ENCODE measurements around the gene KDM2B. TPM values are rescaled to one million over a fixed set of nuclear protein-coding genes. Genes with fewer than 3 reads are reported as not detected.

The KDM2B gene
- total RNA-seq, 1 experiment from 2014 or later: 45.1 TPM

GRCh38 chr12:121603581-121603980 lies 22.8 kb upstream of the KDM2B start:
- Histone ChIP-seq H3K9me2 (ENCODE audit: insufficient read depth) (no peaks in the 10 kb centered on the region), H2AFZ (no peak overlapping the region), H3K79me2 (ENCODE audit: low read depth) (no peaks in the 10 kb centered on the region), H3K27me3 (ENCODE audit: insufficient read depth, low read depth) (no peaks in the 10 kb centered on the region), H3K9me3 (ENCODE audit: insufficient read depth, low read depth) (no peaks in the 10 kb centered on the region), H3F3A (ENCODE audit: insufficient read depth, low read depth) (peaks cover 13% of the 10 kb centered on the region; the same call in 1 of the 2 replicates), H3K27ac (no peak overlapping the region), H3K4me3 (no peak overlapping the region), H3K4me1 (replicated peaks; ENCODE audit: insufficient read depth) (no peaks in the 10 kb centered on the region), H3K4me2 (no peak overlapping the region), H4K20me1 (ENCODE audit: insufficient read depth) (no peaks in the 10 kb centered on the region), H3K36me3 (ENCODE audit: low read depth) (no peaks in the 10 kb centered on the region)
- DNase-seq: no peak
- no TSS peak for BruUV-seq (replicated peaks)
- POLR2A ChIA-PET (ENCODE audit: unreplicated experiment): no interaction called here
- intact Hi-C loops (cut with micrococcal nuclease; ENCODE audit: unreplicated experiment): no loop called here
- no peak for TF ChIP-seq CTCF (conservative IDR thresholded peaks at IDR 0.05)
- no peak for TF ChIP-seq EZH2 (IDR thresholded peaks at IDR 0.05; ENCODE audit: low read depth)
- CTCF ChIA-PET: no interaction called here

- intact Hi-C loops (cut with micrococcal nuclease; ENCODE audit: unreplicated experiment): no loop called here
- BruUV-seq (replicated peaks): no TSS peak
- H3K4me2 ChIP-seq: no peak overlapping the region
- H4K20me1 ChIP-seq (ENCODE audit: insufficient read depth): no peaks in the 10 kb centered on the region
- no peak overlapping the region for H2AFZ ChIP-seq
- no peak overlapping the region for H3K27ac ChIP-seq
- H3F3A ChIP-seq (ENCODE audit: insufficient read depth, low read depth): peaks cover 15% of the 10 kb centered on the region; the same call in 1 of the 2 replicates
- no peaks in the 10 kb centered on the region for H3K27me3 ChIP-seq (ENCODE audit: insufficient read depth, low read depth)
- no peaks in the 10 kb centered on the region for H3K9me2 ChIP-seq (ENCODE audit: insufficient read depth)
- H3K79me2 ChIP-seq (ENCODE audit: low read depth): no peaks in the 10 kb centered on the region
- H3K36me3 ChIP-seq (ENCODE audit: low read depth): no peaks in the 10 kb centered on the region
- TF ChIP-seq CTCF (conservative IDR thresholded peaks at IDR 0.05) (no peak), EZH2 (IDR thresholded peaks at IDR 0.05; ENCODE audit: low read depth) (no peak)
- no peaks in the 10 kb centered on the region for H3K4me1 ChIP-seq (replicated peaks; ENCODE audit: insufficient read depth)
- POLR2A ChIA-PET (ENCODE audit: unreplicated experiment): no interaction called here
- DNase-seq: no peak
- H3K4me3 ChIP-seq: no peak overlapping the region
- no peaks in the 10 kb centered on the region for H3K9me3 ChIP-seq (ENCODE audit: insufficient read depth, low read depth)
- CTCF ChIA-PET: no interaction called here
Measured at GRCh38 chr12:121602766-121603165, 21.9 kb upstream of the KDM2B start.

GRCh38 chr12:121600702-121601336 lies 20.0 kb upstream of the KDM2B start:
- H3K27ac ChIP-seq: no peak overlapping the region
- no peak for DNase-seq
- H4K20me1 ChIP-seq (ENCODE audit: insufficient read depth): no peaks in the 10 kb centered on the region
- intact Hi-C loops (cut with micrococcal nuclease; ENCODE audit: unreplicated experiment): no loop called here
- no peaks in the 10 kb centered on the region for H3K36me3 ChIP-seq (ENCODE audit: low read depth)
- H3K4me2 ChIP-seq: no peak overlapping the region
- no peaks in the 10 kb centered on the region for H3K9me3 ChIP-seq (ENCODE audit: insufficient read depth, low read depth)
- POLR2A ChIA-PET (ENCODE audit: unreplicated experiment): no interaction called here
- H2AFZ ChIP-seq: no peak overlapping the region
- no TSS peak for BruUV-seq (replicated peaks)
- no peak overlapping the region for H3K4me3 ChIP-seq
- no peaks in the 10 kb centered on the region for H3K4me1 ChIP-seq (replicated peaks; ENCODE audit: insufficient read depth)
- no peaks in the 10 kb centered on the region for H3K9me2 ChIP-seq (ENCODE audit: insufficient read depth)
- CTCF ChIA-PET: no interaction called here
- TF ChIP-seq EZH2 (IDR thresholded peaks at IDR 0.05; ENCODE audit: low read depth): no peak
- TF ChIP-seq CTCF (conservative IDR thresholded peaks at IDR 0.05): no peak
- no peaks in the 10 kb centered on the region for H3K27me3 ChIP-seq (ENCODE audit: insufficient read depth, low read depth)
- no peaks in the 10 kb centered on the region for H3K79me2 ChIP-seq (ENCODE audit: low read depth)
- H3F3A ChIP-seq (ENCODE audit: insufficient read depth, low read depth): peaks cover 15% of the 10 kb centered on the region; the same call in 1 of the 2 replicates
